ENCODE measurements around the gene GAK.

DNA sequence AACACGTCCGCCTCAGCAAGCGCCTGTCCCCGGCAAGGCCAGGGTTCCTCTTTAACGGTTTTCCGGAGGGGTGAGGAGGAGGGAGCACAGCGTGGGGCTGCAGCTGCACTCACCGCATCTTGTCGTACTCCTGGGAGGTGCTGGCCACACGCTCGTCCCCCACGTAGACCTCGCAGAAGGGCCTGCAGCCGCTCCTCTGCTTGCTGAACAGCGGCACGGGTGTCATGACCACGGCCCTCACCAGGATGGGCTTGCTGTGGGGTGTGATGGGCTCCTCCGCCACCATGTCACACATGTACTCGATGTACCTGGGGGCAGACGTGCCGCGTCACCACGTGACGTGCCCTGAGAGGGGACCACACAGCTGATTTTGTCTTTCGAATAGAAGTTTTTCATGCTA lies 54.6 kb downstream of the GAK start:
- TF ChIP-seq, protein P1, sequence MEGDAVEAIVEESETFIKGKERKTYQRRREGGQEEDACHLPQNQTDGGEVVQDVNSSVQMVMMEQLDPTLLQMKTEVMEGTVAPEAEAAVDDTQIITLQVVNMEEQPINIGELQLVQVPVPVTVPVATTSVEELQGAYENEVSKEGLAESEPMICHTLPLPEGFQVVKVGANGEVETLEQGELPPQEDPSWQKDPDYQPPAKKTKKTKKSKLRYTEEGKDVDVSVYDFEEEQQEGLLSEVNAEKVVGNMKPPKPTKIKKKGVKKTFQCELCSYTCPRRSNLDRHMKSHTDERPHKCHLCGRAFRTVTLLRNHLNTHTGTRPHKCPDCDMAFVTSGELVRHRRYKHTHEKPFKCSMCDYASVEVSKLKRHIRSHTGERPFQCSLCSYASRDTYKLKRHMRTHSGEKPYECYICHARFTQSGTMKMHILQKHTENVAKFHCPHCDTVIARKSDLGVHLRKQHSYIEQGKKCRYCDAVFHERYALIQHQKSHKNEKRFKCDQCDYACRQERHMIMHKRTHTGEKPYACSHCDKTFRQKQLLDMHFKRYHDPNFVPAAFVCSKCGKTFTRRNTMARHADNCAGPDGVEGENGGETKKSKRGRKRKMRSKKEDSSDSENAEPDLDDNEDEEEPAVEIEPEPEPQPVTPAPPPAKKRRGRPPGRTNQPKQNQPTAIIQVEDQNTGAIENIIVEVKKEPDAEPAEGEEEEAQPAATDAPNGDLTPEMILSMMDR (IDR thresholded peaks at IDR 0.05): no peak
- no peak for TF ChIP-seq POLR2AphosphoS5 (IDR thresholded peaks at IDR 0.05; ENCODE audit: low read depth, low read length)
- no peak for TF ChIP-seq SIN3A (IDR thresholded peaks at IDR 0.05; ENCODE audit: borderline replicate concordance, insufficient read depth, low read depth, low read length)

Measured in Panc1 (cell line).